Mesenchymal stem cell (in vitro differentiated cells and primary cell): ENCODE measurements around the gene FA2H. TPM values are rescaled to one million over a fixed set of nuclear protein-coding genes. Genes with fewer than 3 reads are reported as not detected.

Experiments
- DNase-seq: peaks from one replicate; pipeline ENCODE4 v3.0.0-alpha.2; 2013
- H2AFZ ChIP-seq: one replicate; pipeline ENCODE4 v1.6.1; 2013; ENCODE audit warnings: low read depth, mild to moderate bottlenecking, control low read depth, inconsistent platforms, low read length, moderate library complexity
- H2AK5ac ChIP-seq: 2 replicates; pipeline ENCODE4 v1.6.1; 2013; ENCODE audit warnings: low read length, moderate library complexity, mild to moderate bottlenecking, inconsistent platforms; ENCODE audit not compliant: severe bottlenecking
- H2BK120ac ChIP-seq: one replicate; pipeline ENCODE4 v1.6.1; 2013; ENCODE audit warnings: low read depth, mild to moderate bottlenecking, inconsistent platforms, low read length, moderate library complexity
- H2BK12ac ChIP-seq, 2 experiments: one replicate each; pipeline ENCODE4 v1.6.1; 2013; ENCODE audit warnings: inconsistent platforms in 2 of 2, low read length in 2 of 2, mild to moderate bottlenecking in 2 of 2, moderate library complexity in 2 of 2, control low read depth in 1 of 2
- H2BK15ac ChIP-seq: one replicate; pipeline ENCODE4 v1.6.1; 2013; ENCODE audit warnings: mild to moderate bottlenecking, low read depth, inconsistent platforms; ENCODE audit not compliant: poor library complexity, severe bottlenecking
- H2BK5ac ChIP-seq: 2 replicates; pipeline ENCODE4 v1.6.1; 2013; ENCODE audit warnings: low read depth, mild to moderate bottlenecking, low read length, control low read depth, inconsistent platforms; ENCODE audit not compliant: poor library complexity, severe bottlenecking
- H3K14ac ChIP-seq, 2 experiments: one replicate each; pipeline ENCODE4 v1.6.1; 2013; ENCODE audit warnings: inconsistent platforms in 2 of 2, low read length in 2 of 2, control low read depth in 1 of 2, mild to moderate bottlenecking in 1 of 2, moderate library complexity in 1 of 2
- H3K18ac ChIP-seq, 2 experiments: one replicate each; pipeline ENCODE4 v1.6.1; 2013; ENCODE audit warnings: inconsistent platforms in 2 of 2, low read length in 2 of 2, control low read depth in 1 of 2, low read depth in 1 of 2, mild to moderate bottlenecking in 1 of 2
- H3K23ac ChIP-seq, 2 experiments: one replicate each; pipeline ENCODE4 v1.6.1; 2013; ENCODE audit warnings: inconsistent platforms in 2 of 2, low read length in 2 of 2, mild to moderate bottlenecking in 2 of 2, moderate library complexity in 2 of 2, control low read depth in 1 of 2
- H3K27ac ChIP-seq: 2 replicates; pipeline ENCODE4 v1.5.1; 2013; ENCODE audit warnings: mild to moderate bottlenecking, moderate library complexity, low read length, control low read depth, inconsistent platforms; ENCODE audit not compliant: poor library complexity, severe bottlenecking
- H3K27me3 ChIP-seq, 2 experiments: 2 replicates each; pipeline versions ENCODE4 v1.6.1 to v1.7.0; 2013; ENCODE audit warnings: low read length in 2 of 2, mild to moderate bottlenecking in 2 of 2, moderate library complexity in 2 of 2, control low read depth in 1 of 2, inconsistent platforms in 1 of 2; ENCODE audit not compliant: control insufficient read depth in 1 of 2, insufficient read depth in 1 of 2
- H3K36me3 ChIP-seq, 2 experiments: 2 replicates each; pipeline versions ENCODE4 v1.6.1 to v1.7.0; 2013; ENCODE audit warnings: low read length in 2 of 2, control low read depth in 1 of 2, inconsistent platforms in 1 of 2, low read depth in 1 of 2, mild to moderate bottlenecking in 1 of 2; ENCODE audit not compliant: insufficient read depth in 2 of 2, control insufficient read depth in 1 of 2
- H3K4ac ChIP-seq, 2 experiments: one replicate each; pipeline ENCODE4 v1.6.1; 2013; ENCODE audit warnings: inconsistent platforms in 2 of 2, low read length in 2 of 2, mild to moderate bottlenecking in 2 of 2, moderate library complexity in 2 of 2, control low read depth in 1 of 2, low read depth in 1 of 2
- H3K4me1 ChIP-seq: 2 replicates; pipeline ENCODE4 v1.6.1; 2013; ENCODE audit warnings: low read depth, low read length, control low read depth; ENCODE audit not compliant: control insufficient read depth, insufficient read depth
- H3K4me2 ChIP-seq: 2 replicates; pipeline ENCODE4 v1.6.1; 2013; ENCODE audit warnings: low read length, mild to moderate bottlenecking, inconsistent platforms; ENCODE audit not compliant: poor library complexity, severe bottlenecking
- H3K4me3 ChIP-seq, 2 experiments: 2 replicates each; pipeline versions ENCODE4 v1.5.1 to v1.7.0; 2013; ENCODE audit warnings: low read length in 2 of 2, mild to moderate bottlenecking in 2 of 2, control low read depth in 1 of 2, low read depth in 1 of 2; ENCODE audit not compliant: insufficient read depth in 1 of 2
- H3K79me1 ChIP-seq: replicated peaks from 2 replicates; pipeline ENCODE4 v1.6.1; 2013; ENCODE audit warnings: mild to moderate bottlenecking, control low read depth, low read length, inconsistent platforms; ENCODE audit not compliant: poor library complexity, severe bottlenecking
- H3K9ac ChIP-seq: 2 replicates; pipeline ENCODE4 v1.7.0; 2013; ENCODE audit warnings: mild to moderate bottlenecking, low read length, moderate library complexity
- H3K9me3 ChIP-seq: 2 replicates; pipeline ENCODE4 v1.7.0; 2013; ENCODE audit warnings: mild to moderate bottlenecking, low read length; ENCODE audit not compliant: control insufficient read depth
- H4K8ac ChIP-seq: one replicate; pipeline ENCODE4 v1.6.1; 2013; ENCODE audit warnings: inconsistent platforms, mild to moderate bottlenecking, low read length, moderate library complexity
- H4K91ac ChIP-seq: one replicate; pipeline ENCODE4 v1.6.1; 2013; ENCODE audit warnings: mild to moderate bottlenecking, low read length, inconsistent platforms
- WGBS: methylation state at CpG from one replicate; pipeline ENCODE4 v1.1.7; 2013; ENCODE audit warnings: mixed read lengths; 5-methylcytosine and 5-hydroxymethylcytosine counted together
- polyA plus RNA-seq, 2 experiments: library from polyadenylated mRNA; stranded (reverse); fragments of 200-250 nt; gene quantifications; one replicate each; pipeline ENCODE4 v1.2.3, GENCODE V29; 2013

FA2H gene
- not detected for polyA plus RNA-seq (2013, experiment 1 of 2)
- not detected for polyA plus RNA-seq (2013, experiment 2 of 2)

GRCh38 chr16:74774223-74775139, at the start of gene FA2H:
TSS of gene FA2H (minus strand) at chr16:74774820. CDS start at chr16:74774755, 65 bp downstream.
- no peaks in the 10 kb centered on the region for H3K9me3 ChIP-seq
- H3K18ac ChIP-seq, result no peak within 1 kb of the TSS
- H2BK120ac ChIP-seq, result no peak within 1 kb of the TSS
- H3K27ac ChIP-seq, result no peak within 1 kb of the TSS
- no peak within 1 kb of the TSS for H2AFZ ChIP-seq
- peak within 1 kb of the TSS in 1 of 2 experiments; percentile 49 for H3K4me3 ChIP-seq
- H3K23ac ChIP-seq, result peak within 1 kb of the TSS in 1 of 2 experiments; percentile 42
- peak within 1 kb of the TSS; percentile 60 for H3K4me2 ChIP-seq
- H3K14ac ChIP-seq, result no peak within 1 kb of the TSS
- no peak within 1 kb of the TSS for H2BK12ac ChIP-seq
- no peaks in the 10 kb centered on the region for H3K36me3 ChIP-seq
- peaks cover 13% of the 10 kb centered on the region for H3K4me1 ChIP-seq
- H3K4ac ChIP-seq, result no peak within 1 kb of the TSS
- H4K8ac ChIP-seq, result no peak within 1 kb of the TSS
- no peak within 1 kb of the TSS for H3K9ac ChIP-seq
- 1% methylated on average over 67 of the region's 94 CpGs for WGBS
- no peak within 1 kb of the TSS for H2BK5ac ChIP-seq
- H4K91ac ChIP-seq, result no peak within 1 kb of the TSS
- H3K79me1 ChIP-seq, result no peaks in the 10 kb centered on the region
- H2AK5ac ChIP-seq, result no peak within 1 kb of the TSS
- peak; percentile 39 for DNase-seq
- H3K27me3 ChIP-seq, result peaks cover 33 to 63% of the 10 kb centered on the region in 2 experiments
- H2BK15ac ChIP-seq, result no peak within 1 kb of the TSS

GRCh38 chr16:74817851-74818250, 43.2 kb upstream of the FA2H start:
- H3K9me3 ChIP-seq, result peaks cover 13% of the 10 kb centered on the region
- no peak overlapping the region for H2AFZ ChIP-seq
- H3K27me3 ChIP-seq, result peaks cover 28 to 55% of the 10 kb centered on the region in 2 experiments
- no peaks in the 10 kb centered on the region for H3K36me3 ChIP-seq
- H3K9ac ChIP-seq, result no peak overlapping the region
- DNase-seq, result no peak
- no peaks in the 10 kb centered on the region for H3K79me1 ChIP-seq
- 57% methylated on average over 6 of the region's 7 CpGs for WGBS
- H2BK120ac ChIP-seq, result no peak overlapping the region
- no peak overlapping the region for H3K4me3 ChIP-seq
- H3K18ac ChIP-seq, result no peak overlapping the region
- no peak overlapping the region for H3K23ac ChIP-seq
- H2BK15ac ChIP-seq, result no peak overlapping the region
- no peak overlapping the region for H3K27ac ChIP-seq
- H3K4me2 ChIP-seq, result no peak overlapping the region
- peaks cover 4% of the 10 kb centered on the region for H3K4me1 ChIP-seq
- no peak overlapping the region for H2BK12ac ChIP-seq
- H2AK5ac ChIP-seq, result no peak overlapping the region
- H4K91ac ChIP-seq, result no peak overlapping the region
- no peak overlapping the region for H2BK5ac ChIP-seq
- no peak overlapping the region for H3K4ac ChIP-seq
- no peak overlapping the region for H4K8ac ChIP-seq
- H3K14ac ChIP-seq, result no peak overlapping the region

GRCh38 chr16:74813109-74813641, 38.6 kb upstream of the FA2H start:
- H3K27me3 ChIP-seq, result peaks cover 14 to 33% of the 10 kb centered on the region in 2 experiments
- WGBS, result 2% methylated on average over 22 of the region's 25 CpGs

GRCh38 chr16:74811911-74812310, 37.3 kb upstream of the FA2H start:
- H2BK15ac ChIP-seq, result no peak overlapping the region
- H3K27ac ChIP-seq, result no peak overlapping the region
- peaks cover 2% of the 10 kb centered on the region for H3K4me1 ChIP-seq
- no peak for DNase-seq
- no peak overlapping the region for H3K4me3 ChIP-seq
- H2BK120ac ChIP-seq, result no peak overlapping the region
- no peak overlapping the region for H2BK12ac ChIP-seq
- H4K8ac ChIP-seq, result no peak overlapping the region
- H3K9me3 ChIP-seq, result no peaks in the 10 kb centered on the region
- H4K91ac ChIP-seq, result no peak overlapping the region
- H3K14ac ChIP-seq, result no peak overlapping the region
- H3K27me3 ChIP-seq, result peaks cover 1 to 20% of the 10 kb centered on the region in 2 experiments
- H3K9ac ChIP-seq, result no peak overlapping the region
- no peak overlapping the region for H2BK5ac ChIP-seq
- 32% methylated on average over 2 of the region's 2 CpGs for WGBS
- no peak overlapping the region for H3K4me2 ChIP-seq
- H3K23ac ChIP-seq, result no peak overlapping the region
- H3K36me3 ChIP-seq, result no peaks in the 10 kb centered on the region
- H2AK5ac ChIP-seq, result no peak overlapping the region
- H3K4ac ChIP-seq, result no peak overlapping the region
- H3K79me1 ChIP-seq, result no peaks in the 10 kb centered on the region
- H3K18ac ChIP-seq, result no peak overlapping the region
- H2AFZ ChIP-seq, result no peak overlapping the region

More at GRCh38 chr16:74813109-74813641, 38.6 kb upstream of the FA2H start:
- no peak overlapping the region for H3K27ac ChIP-seq
- no peaks in the 10 kb centered on the region for H3K9me3 ChIP-seq
- no peak overlapping the region for H3K18ac ChIP-seq
- H2AFZ ChIP-seq, result no peak overlapping the region
- H2BK120ac ChIP-seq, result no peak overlapping the region
- no peak overlapping the region for H3K4ac ChIP-seq
- H4K91ac ChIP-seq, result no peak overlapping the region
- DNase-seq, result peak; percentile 65
- H3K4me3 ChIP-seq, result no peak overlapping the region
- no peak overlapping the region for H3K14ac ChIP-seq
- H2AK5ac ChIP-seq, result no peak overlapping the region
- no peaks in the 10 kb centered on the region for H3K79me1 ChIP-seq
- no peak overlapping the region for H4K8ac ChIP-seq
- no peak overlapping the region for H2BK12ac ChIP-seq
- no peak overlapping the region for H2BK15ac ChIP-seq
- H3K9ac ChIP-seq, result no peak overlapping the region
- no peak overlapping the region for H3K23ac ChIP-seq
- H2BK5ac ChIP-seq, result no peak overlapping the region
- peaks cover 2% of the 10 kb centered on the region for H3K4me1 ChIP-seq
- no peaks in the 10 kb centered on the region for H3K36me3 ChIP-seq
- peak overlapping the region; percentile 78 for H3K4me2 ChIP-seq
